ENCODE results near the gene PRDM1. TPM values are rescaled to one million over a fixed set of nuclear protein-coding genes. Genes with fewer than 3 reads are reported as not detected.

The PRDM1 gene
- total RNA-seq, 1 donor, result 2.5 TPM

- DNase-seq (ENCODE audit: insufficient read length, low spot score, missing footprints), result no peak
- Histone ChIP-seq H3K4me1 (ENCODE audit: insufficient read depth, low read length) (peaks cover 3% of the 10 kb centered on the region), H2AFZ (ENCODE audit: low read length) (no peak overlapping the region), H3K4me2 (ENCODE audit: insufficient read depth, low read length) (no peak overlapping the region), H3K27ac (ENCODE audit: low read depth, low read length) (no peak overlapping the region), H3K4me3 (ENCODE audit: insufficient read depth, low read length) (no peak overlapping the region), H3K27me3 (ENCODE audit: insufficient read depth, low read length) (no peaks in the 10 kb centered on the region), H3K9me3 (ENCODE audit: low read depth, low read length) (no peaks in the 10 kb centered on the region), H3K36me3 (ENCODE audit: insufficient read depth, low read length) (no peaks in the 10 kb centered on the region), H4K20me1 (ENCODE audit: insufficient read depth, low read length) (no peaks in the 10 kb centered on the region), H3K79me2 (ENCODE audit: insufficient read depth, low read length) (no peaks in the 10 kb centered on the region)
- no peak for TF ChIP-seq CTCF (IDR thresholded peaks at IDR 0.05; ENCODE audit: extremely low read depth, low read depth, low read length)
These were observed 41.1 kb upstream of the PRDM1 start for GRCh38 chr6:106045077-106045476.

- no peak for TF ChIP-seq CTCF (IDR thresholded peaks at IDR 0.05; ENCODE audit: extremely low read depth, low read depth, low read length)
- Histone ChIP-seq H3K4me3 (ENCODE audit: insufficient read depth, low read length) (no peak overlapping the region), H3K36me3 (ENCODE audit: insufficient read depth, low read length) (no peaks in the 10 kb centered on the region), H2AFZ (ENCODE audit: low read length) (no peak overlapping the region), H3K79me2 (ENCODE audit: insufficient read depth, low read length) (no peaks in the 10 kb centered on the region), H3K27me3 (ENCODE audit: insufficient read depth, low read length) (no peaks in the 10 kb centered on the region), H3K4me1 (ENCODE audit: insufficient read depth, low read length) (no peaks in the 10 kb centered on the region), H3K9me3 (ENCODE audit: low read depth, low read length) (no peaks in the 10 kb centered on the region), H3K4me2 (ENCODE audit: insufficient read depth, low read length) (no peak overlapping the region), H4K20me1 (ENCODE audit: insufficient read depth, low read length) (no peaks in the 10 kb centered on the region), H3K27ac (ENCODE audit: low read depth, low read length) (no peak overlapping the region)
- no peak for DNase-seq (ENCODE audit: insufficient read length, low spot score, missing footprints)
These were observed 39.9 kb upstream of the PRDM1 start for GRCh38 chr6:106046116-106046853.

GRCh38 chr6:106046854-106047200, 39.3 kb upstream of the PRDM1 start:
- Histone ChIP-seq H3K9me3 (ENCODE audit: low read depth, low read length) (no peaks in the 10 kb centered on the region), H3K27me3 (ENCODE audit: insufficient read depth, low read length) (no peaks in the 10 kb centered on the region), H3K4me1 (ENCODE audit: insufficient read depth, low read length) (no peaks in the 10 kb centered on the region), H3K79me2 (ENCODE audit: insufficient read depth, low read length) (no peaks in the 10 kb centered on the region), H3K4me2 (ENCODE audit: insufficient read depth, low read length) (no peak overlapping the region), H3K27ac (ENCODE audit: low read depth, low read length) (no peak overlapping the region), H3K4me3 (ENCODE audit: insufficient read depth, low read length) (no peak overlapping the region), H3K36me3 (ENCODE audit: insufficient read depth, low read length) (no peaks in the 10 kb centered on the region), H2AFZ (ENCODE audit: low read length) (no peak overlapping the region), H4K20me1 (ENCODE audit: insufficient read depth, low read length) (no peaks in the 10 kb centered on the region)
- DNase-seq (ENCODE audit: insufficient read length, low spot score, missing footprints), result no peak
- no peak for TF ChIP-seq CTCF (IDR thresholded peaks at IDR 0.05; ENCODE audit: extremely low read depth, low read depth, low read length)

GRCh38 chr6:106048336-106048735, 37.8 kb upstream of the PRDM1 start:
- TF ChIP-seq CTCF (IDR thresholded peaks at IDR 0.05; ENCODE audit: extremely low read depth, low read depth, low read length), result no peak
- no peak for DNase-seq (ENCODE audit: insufficient read length, low spot score, missing footprints)
- Histone ChIP-seq H3K4me3 (ENCODE audit: insufficient read depth, low read length) (no peak overlapping the region), H4K20me1 (ENCODE audit: insufficient read depth, low read length) (no peaks in the 10 kb centered on the region), H3K4me1 (ENCODE audit: insufficient read depth, low read length) (no peaks in the 10 kb centered on the region), H3K4me2 (ENCODE audit: insufficient read depth, low read length) (no peak overlapping the region), H3K9me3 (ENCODE audit: low read depth, low read length) (no peaks in the 10 kb centered on the region), H3K27ac (ENCODE audit: low read depth, low read length) (no peak overlapping the region), H3K79me2 (ENCODE audit: insufficient read depth, low read length) (no peaks in the 10 kb centered on the region), H3K27me3 (ENCODE audit: insufficient read depth, low read length) (no peaks in the 10 kb centered on the region), H2AFZ (ENCODE audit: low read length) (no peak overlapping the region), H3K36me3 (ENCODE audit: insufficient read depth, low read length) (no peaks in the 10 kb centered on the region)
